Memory B cell (primary cell): ENCODE data around the gene TLCD2.
"Not testable (repeated sequence)": the region's sequence is repeated elsewhere in the genome, so short reads cannot be mapped to it uniquely, and the experiment has no call there.

Experiments used
- ATAC-seq: fragments of 150-1000 bp; cut with Tn5 transposase; 2 replicates; pipeline ENCODE4 v1.10.0; 2021; ENCODE audit warnings: low read depth, mild to moderate bottlenecking, moderate library complexity
- DNase-seq, 2 donors: peaks; one replicate each; pipeline ENCODE4 v3.0.0; 2022; ENCODE audit warnings: low spot score in 2 of 2
- H3K27ac Mint-ChIP-seq: one replicate; pipeline ENCODE4 v1.8.0; 2022; ENCODE audit warnings: mild to moderate bottlenecking, moderate library complexity, mixed read lengths
- H3K27me3 Mint-ChIP-seq: one replicate; pipeline ENCODE4 v1.8.0; 2022; ENCODE audit warnings: mixed read lengths
- H3K36me3 Mint-ChIP-seq: one replicate; pipeline ENCODE4 v1.8.0; 2022; ENCODE audit warnings: mild to moderate bottlenecking, mixed read lengths
- H3K4me1 Mint-ChIP-seq: one replicate; pipeline ENCODE4 v1.8.0; 2022; ENCODE audit warnings: mixed read lengths
- H3K4me3 Mint-ChIP-seq: one replicate; pipeline ENCODE4 v1.8.0; 2022; ENCODE audit warnings: mild to moderate bottlenecking, moderate library complexity, mixed read lengths
- H3K9me3 Mint-ChIP-seq: one replicate; pipeline ENCODE4 v1.8.0; 2022; ENCODE audit warnings: mixed read lengths

Gene TLCD2

DNA sequence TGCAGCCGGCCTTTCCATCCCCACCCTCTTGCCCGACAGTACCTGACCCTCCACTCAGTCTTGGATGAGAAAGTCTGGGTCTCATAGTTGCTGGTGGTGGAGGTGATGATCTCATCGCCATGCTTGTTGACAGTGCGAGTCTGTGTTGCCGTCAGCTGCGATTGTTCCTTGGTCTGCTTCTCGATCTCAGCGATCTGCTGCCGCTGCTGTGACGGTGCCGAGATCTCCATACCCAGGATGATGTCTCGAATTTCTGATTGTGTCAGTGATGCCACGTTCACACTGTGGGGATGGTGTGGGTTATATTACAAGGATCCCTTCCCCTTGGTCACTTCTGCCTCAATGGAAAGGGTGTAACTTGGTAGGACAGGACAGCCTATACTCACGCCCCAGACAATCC lies 56.4 kb downstream of the TLCD2 start:
- Mint-ChIP-seq H3K9me3 (no peaks in the 10 kb centered on the region), H3K36me3 (peaks cover 39% of the 10 kb centered on the region), H3K4me1 (peaks cover 3% of the 10 kb centered on the region), H3K27ac (no peak overlapping the region), H3K27me3 (no peaks in the 10 kb centered on the region), H3K4me3 (no peak overlapping the region)
- DNase-seq: no peak
- ATAC-seq: no peak

DNA sequence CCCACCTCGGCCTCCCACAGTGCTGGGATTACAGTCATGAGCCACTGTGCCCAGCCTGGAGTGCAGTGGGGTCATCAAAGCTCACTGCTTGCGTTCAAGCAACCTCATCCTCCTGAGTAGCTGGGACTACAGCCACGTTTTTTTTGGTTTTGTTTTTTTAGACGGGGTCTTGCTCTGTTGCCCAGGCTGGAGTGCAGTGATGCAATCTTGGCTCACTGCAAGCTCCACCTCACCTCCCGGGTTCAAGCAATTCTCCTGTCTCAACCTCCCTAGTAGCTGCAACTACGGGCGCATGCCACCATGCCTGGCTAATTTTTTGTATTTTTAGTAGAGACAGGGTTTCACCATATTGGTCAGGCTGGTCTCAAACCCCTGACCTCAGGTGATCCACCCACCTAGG lies 57.4 kb downstream of the TLCD2 start:
- not testable (repeated sequence) for DNase-seq, ATAC-seq, H3K9me3 Mint-ChIP-seq, H3K4me1 Mint-ChIP-seq, H3K4me3 Mint-ChIP-seq, H3K27ac Mint-ChIP-seq, H3K27me3 Mint-ChIP-seq
- H3K36me3 Mint-ChIP-seq: peaks cover 31% of the 10 kb centered on the region
